HepG2 (cell line): ENCODE measurements around the gene CDK5RAP2. TPM values are rescaled to one million over a fixed set of nuclear protein-coding genes. Genes with fewer than 3 reads are reported as not detected.

Experiments
- ATAC-seq: fragments of 200-7000 bp; cut with Tn5 transposase; 3 replicates; pipeline ENCODE4 v1.9.1; 2020; ENCODE audit warnings: mild to moderate bottlenecking, moderate library complexity
- BruUV-seq: library from RNA; stranded (reverse); fragments of 400-500 nt; replicated peaks from 2 replicates; lab custom pipeline; 2021; lab: Mats Ljungman, UMichigan
- CTCF ChIA-PET: fragments of 300-600 bp; formaldehyde crosslinking; extraction: SDS; loops from one replicate; lab custom pipeline; 2021; ENCODE audit warnings: low total read pairs, inconsistent platforms, low intra/inter-chr PET ratio; lab: Yijun Ruan, JAX
- POLR2A ChIA-PET: fragments of 350-600 bp; sonication (Branson Sonifier 250); formaldehyde crosslinking; loops from one replicate; lab custom pipeline; 2020; ENCODE audit warnings: antibody characterized with exemption, inconsistent platforms; lab: Yijun Ruan, JAX
- DNase-seq: peaks from one replicate; pipeline ENCODE4 v3.0.0-alpha.2; 2015; ENCODE audit warnings: low spot score
- FAIRE-seq: peaks from 3 replicates; lab custom pipeline; 2011; peaks lifted over from hg19 to GRCh38; lab: Jason Lieb, UNC
- H2AFZ ChIP-seq: one replicate; pipeline ENCODE4 v1.6.1; 2011; ENCODE audit warnings: low read length, inconsistent platforms
- H3K27ac ChIP-seq: fragments of 300-600 bp; 3 replicates; pipeline ENCODE4 v1.8.0; 2011; ENCODE audit warnings: mixed run types, mild to moderate bottlenecking, mixed read lengths, low read length, inconsistent platforms; ENCODE audit not compliant: insufficient read depth; ENCODE audit errors: extremely low read length
- H3K27me3 ChIP-seq, 2 experiments: fragments of 200-600 bp in 1 of 2; 2 replicates in 1 of 2; 3 replicates in 1 of 2; pipeline versions ENCODE4 v1.6.0 to v1.8.0; 2011; ENCODE audit warnings: low read length in 2 of 2, mild to moderate bottlenecking in 2 of 2, moderate library complexity in 2 of 2, inconsistent platforms in 1 of 2; ENCODE audit not compliant: insufficient read depth in 2 of 2, control insufficient read depth in 1 of 2
- H3K36me3 ChIP-seq, 2 experiments: fragments of 200-600 bp in 1 of 2; replicated peaks in 1 of 2; 2 replicates in 1 of 2; 3 replicates in 1 of 2; pipeline versions ENCODE4 v1.5.1 to v1.8.0; 2011; ENCODE audit warnings: low read length in 2 of 2, inconsistent platforms in 1 of 2; ENCODE audit not compliant: insufficient read depth in 2 of 2, control insufficient read depth in 1 of 2
- H3K4me1 ChIP-seq: 2 replicates; pipeline ENCODE4 v1.5.1; 2012; ENCODE audit warnings: low read length, inconsistent platforms; ENCODE audit not compliant: insufficient read depth
- H3K4me2 ChIP-seq: 2 replicates; pipeline ENCODE4 v1.6.0; 2011; ENCODE audit warnings: low read depth, low read length, inconsistent platforms
- H3K4me3 ChIP-seq, 3 experiments: fragments of 200-600 bp in 1 of 3; sonication (generic), shearing (Covaris generic) in 1 of 3; replicated peaks in 1 of 3; 2 replicates each; pipeline ENCODE4 v1.5.1; 2011 to 2016; ENCODE audit warnings: low read length in 3 of 3, inconsistent platforms in 2 of 3, low read depth in 2 of 3, mild to moderate bottlenecking in 2 of 3, control low read depth in 1 of 3, mixed read lengths in 1 of 3; ENCODE audit not compliant: insufficient read depth in 1 of 3
- H3K79me2 ChIP-seq: one replicate; pipeline ENCODE4 v1.6.1; 2011; ENCODE audit warnings: low read length, inconsistent platforms; ENCODE audit not compliant: insufficient read depth
- H3K9ac ChIP-seq: 2 replicates; pipeline ENCODE4 v1.6.0; 2011; ENCODE audit warnings: mild to moderate bottlenecking, low read depth, low read length, inconsistent platforms; ENCODE audit not compliant: insufficient read depth
- H3K9me3 ChIP-seq: 2 replicates; pipeline ENCODE4 v1.5.1; 2012; ENCODE audit warnings: mild to moderate bottlenecking, low read length
- H4K20me1 ChIP-seq: 2 replicates; pipeline ENCODE4 v1.6.0; 2011; ENCODE audit warnings: inconsistent platforms, mild to moderate bottlenecking, low read length, moderate library complexity; ENCODE audit not compliant: insufficient read depth
- CHD4 ChIP-seq: fragments of 200-600 bp; sonication (generic); IDR thresholded peaks from 2 replicates; pipeline ENCODE4 v1.7.0; 2017; ENCODE audit warnings: mild to moderate bottlenecking, low read length, borderline replicate concordance
- CREM ChIP-seq, 2 experiments: sonication (generic) in 1 of 2; formaldehyde crosslinking in 1 of 2; IDR thresholded peaks; 2 replicates each; pipeline versions ENCODE4 v1.4.0 to v1.6.1; 2016 to 2020; ENCODE audit warnings: antibody characterized with exemption in 1 of 2, mild to moderate bottlenecking in 1 of 2, missing genetic modification reagents in 1 of 2
- ELF4 ChIP-seq: sonication (generic); formaldehyde crosslinking; IDR thresholded peaks from 2 replicates; pipeline ENCODE4 v1.5.0; 2020; ENCODE audit warnings: missing genetic modification reagents, mild to moderate bottlenecking, moderate library complexity, borderline replicate concordance
- LCORL ChIP-seq, 2 experiments: fragments of 450-650 bp in 1 of 2; sonication (generic) in 1 of 2; formaldehyde crosslinking in 1 of 2; IDR thresholded peaks; 2 replicates each; pipeline versions ENCODE4 v1.5.0 to v1.6.1; 2017 to 2020; ENCODE audit warnings: antibody characterized with exemption in 1 of 2, missing genetic modification reagents in 1 of 2
- MEIS1 ChIP-seq: sonication (generic); formaldehyde crosslinking; IDR thresholded peaks from 2 replicates; pipeline ENCODE4 v1.9.0; 2021; ENCODE audit warnings: mild to moderate bottlenecking, missing genetic modification reagents, moderate library complexity, borderline replicate concordance
- PHB2 ChIP-seq: fragments of 450-650 bp; IDR thresholded peaks from 2 replicates; pipeline ENCODE4 v1.6.1; 2018; ENCODE audit not compliant: partially characterized antibody
- SETDB1 ChIP-seq: sonication (generic); formaldehyde crosslinking; IDR thresholded peaks from 2 replicates; pipeline ENCODE4 v1.5.1; 2020; ENCODE audit warnings: missing genetic modification reagents, mild to moderate bottlenecking, borderline replicate concordance
- SIN3B ChIP-seq: fragments of 150-350 bp; IDR thresholded peaks from 2 replicates; pipeline ENCODE4 v1.6.1; 2014; ENCODE audit warnings: low read length
- ZNF251 ChIP-seq: sonication (generic); formaldehyde crosslinking; IDR thresholded peaks from 2 replicates; pipeline ENCODE4 v1.9.0; 2021; ENCODE audit warnings: mild to moderate bottlenecking, missing genetic modification reagents
- ZNF468 ChIP-seq: sonication (generic); formaldehyde crosslinking; IDR thresholded peaks from 2 replicates; pipeline ENCODE4 v1.8.0; 2022; ENCODE audit warnings: mild to moderate bottlenecking, moderate library complexity, missing genetic modification reagents
- ZSCAN22 ChIP-seq: sonication (generic); formaldehyde crosslinking; IDR thresholded peaks from 2 replicates; pipeline ENCODE4 v1.4.0; 2020; ENCODE audit warnings: mild to moderate bottlenecking, missing genetic modification reagents
- WGBS: methylation state at CpG from one replicate; pipeline ENCODE4 v1.1.6; 2017; ENCODE audit warnings: low lambda C conversion rate; 5-methylcytosine and 5-hydroxymethylcytosine counted together
- in situ Hi-C: cut with HindIII; loops from 2 replicates; pipeline ENCODE4 v1.10.0; 2017; ENCODE audit warnings: low pct_unique_long_range_greater_than_20kb; ENCODE audit not compliant: extremely low pct_ligation_motif_present
- intact Hi-C: fragments of 100-400 bp; cut with micrococcal nuclease; formaldehyde crosslinking; loops from one replicate; pipeline ENCODE4 v1.10.0; 2022; ENCODE audit not compliant: unreplicated experiment
- polyA plus RNA-seq, 8 experiments: library from polyadenylated mRNA; depleted of rRNA in 3 of 8; stranded (reverse) in 7 of 8; unstranded in 1 of 8; fragments of >200 nt; fragmentation: Illumina TruSeq in 4 of 8; extraction: Trizol in 4 of 8; gene quantifications; 2 replicates each; pipeline versions ENCODE4 v1.2.1 to v1.2.3, GENCODE V29; 2011 to 2016; ENCODE audit warnings: low read depth in 4 of 8, missing spikeins in 1 of 8, mixed read lengths in 1 of 8; ENCODE audit not compliant: insufficient read depth in 1 of 8
- total RNA-seq, 5 experiments: library from RNA; depleted of rRNA; stranded (reverse); fragments of >200 nt; fragmentation: Illumina TruSeq; extraction: Trizol; gene quantifications; 2 replicates each; pipeline ENCODE4 v1.2.3, GENCODE V29; 2016; ENCODE audit warnings: low read depth in 1 of 5
- TF ChIP-seq, protein P1 (sequence below): sonication (generic); formaldehyde crosslinking; IDR thresholded peaks from 2 replicates; pipeline ENCODE4 v1.4.0; 2020; ENCODE audit warnings: mild to moderate bottlenecking, missing genetic modification reagents
- TF ChIP-seq, protein P2 (sequence below): sonication (generic); formaldehyde crosslinking; IDR thresholded peaks from 2 replicates; pipeline ENCODE4 v1.4.0; 2020; ENCODE audit warnings: missing genetic modification reagents
- TF ChIP-seq, protein P3 (sequence below): sonication (generic); formaldehyde crosslinking; IDR thresholded peaks from 2 replicates; pipeline ENCODE4 v1.8.1; 2023; ENCODE audit warnings: missing genetic modification reagents, mild to moderate bottlenecking, borderline replicate concordance
- TF ChIP-seq, protein P4 (sequence below): sonication (generic); formaldehyde crosslinking; IDR thresholded peaks from 2 replicates; pipeline ENCODE4 v1.4.0; 2020; ENCODE audit warnings: missing genetic modification reagents

Gene CDK5RAP2
- total and polyA plus RNA-seq, 2 of the 13 experiments (the other 11 are each of a cell fraction or from before 2014, with no cell fraction given) = 31.8 to 42.2 TPM

DNA sequence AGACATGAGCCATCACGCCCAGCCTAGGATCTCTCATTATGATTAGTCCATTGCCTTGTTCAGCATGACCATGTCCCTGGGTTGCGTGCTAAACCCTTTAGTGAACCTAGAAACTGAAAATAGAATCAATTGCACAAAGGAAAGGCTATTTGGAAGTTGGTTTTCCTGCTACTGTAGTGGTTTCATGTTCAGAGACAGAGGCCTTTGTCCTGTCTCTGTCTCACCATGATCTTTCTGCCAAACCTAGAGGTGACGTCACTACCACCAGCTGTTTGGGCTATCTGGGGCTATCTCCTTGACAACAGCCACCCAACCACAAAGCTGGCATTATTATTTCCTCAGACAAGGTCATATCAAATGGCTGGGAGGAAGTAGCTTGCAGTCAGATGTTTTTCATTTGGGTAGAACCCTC, 4.0 kb upstream of the CDK5RAP2 start (continued):
- TF ChIP-seq CREM (IDR thresholded peaks at IDR 0.05) = peak; percentile 34; the same call in 1 of the 2 replicates
- TF ChIP-seq CREM (CRISPR knock-in tag; IDR thresholded peaks at IDR 0.05) = no peak
- no peak for TF ChIP-seq ZNF468

DNA sequence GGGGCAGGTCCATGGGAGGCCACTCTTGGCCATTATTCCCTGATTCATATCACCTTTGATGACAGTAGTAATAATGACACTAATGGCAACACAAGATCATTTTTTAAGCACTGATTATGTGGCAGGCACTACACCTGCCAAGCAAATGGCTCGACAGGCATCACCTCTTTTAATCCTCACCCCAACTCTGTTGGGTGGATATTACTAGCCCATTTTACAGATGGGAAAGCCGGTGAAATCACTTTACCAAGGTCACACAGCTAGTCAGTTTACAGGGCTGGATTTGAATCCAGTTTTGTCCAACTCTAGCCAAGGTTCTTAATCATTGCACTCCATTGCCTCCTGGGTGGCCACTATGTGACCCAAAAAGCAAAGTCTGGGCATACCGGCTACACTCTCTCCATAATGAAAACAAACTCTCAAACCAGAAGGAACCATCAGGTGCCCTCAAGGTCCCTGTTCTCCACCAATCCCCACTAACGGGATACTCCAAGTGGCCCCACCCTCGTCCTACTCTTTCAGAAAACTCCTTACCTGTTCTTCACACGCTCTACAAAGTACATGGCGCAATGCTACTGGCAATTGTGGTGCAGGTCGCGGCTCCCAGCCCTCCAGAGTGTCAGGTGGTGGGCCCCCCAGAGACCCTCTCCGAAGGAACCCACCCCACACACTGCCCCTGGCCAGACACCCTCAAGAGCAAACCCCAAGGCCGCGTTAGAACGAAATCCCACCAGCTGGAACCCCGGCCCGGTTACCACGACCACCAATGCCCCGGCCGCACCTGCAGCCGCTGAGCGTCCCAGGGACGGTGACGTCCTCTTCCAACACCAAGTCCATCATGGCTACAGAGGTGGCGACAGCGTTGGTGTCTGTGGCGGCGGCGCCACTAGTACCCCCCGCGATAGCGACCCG, 572 bp downstream of the CDK5RAP2 start:
- H4K20me1 ChIP-seq = no peaks in the 10 kb centered on the region
- H3K27ac ChIP-seq = peak overlapping the region; percentile 78
- no peaks in the 10 kb centered on the region; a peak in 1 of 5 replicates for H3K27me3 ChIP-seq
- H3K4me1 ChIP-seq = peaks cover 69% of the 10 kb centered on the region
- BruUV-seq = TSS peak; percentile 52
- H3K4me2 ChIP-seq = peak overlapping the region; percentile 94
- H3K9me3 ChIP-seq = no peaks in the 10 kb centered on the region
- ATAC-seq = peak; percentile 66
- intact Hi-C loops = loop anchor here (1.0 kb wide), 1 partner anchor 8 kb away; no protein-coding TSS in a partner anchor
- no peak for FAIRE-seq
- H3K4me3 ChIP-seq = peak overlapping the region; percentile 73 to 89 (median 83)
- ChIA-PET POLR2A (interaction anchor here (0.7 to 1.4 kb wide), 4 partner anchors 8 to 22 kb away, joined by 3 to 17 read pairs (median 3); no protein-coding TSS in a partner anchor), CTCF (no interaction called here)
- H3K79me2 ChIP-seq = peaks cover 58% of the 10 kb centered on the region
- H3K36me3 ChIP-seq = no peaks in the 10 kb centered on the region
- H3K9ac ChIP-seq = peak overlapping the region; percentile 85
- WGBS = 3% methylated on average over 9 of the region's 31 CpGs
- no peak overlapping the region for H2AFZ ChIP-seq
- in situ Hi-C loops = no loop called here
- no peak for DNase-seq
- TF ChIP-seq ZSCAN22 = no peak
- TF ChIP-seq, protein P1, sequence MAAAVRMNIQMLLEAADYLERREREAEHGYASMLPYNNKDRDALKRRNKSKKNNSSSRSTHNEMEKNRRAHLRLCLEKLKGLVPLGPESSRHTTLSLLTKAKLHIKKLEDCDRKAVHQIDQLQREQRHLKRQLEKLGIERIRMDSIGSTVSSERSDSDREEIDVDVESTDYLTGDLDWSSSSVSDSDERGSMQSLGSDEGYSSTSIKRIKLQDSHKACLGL (CRISPR knock-in tag) = peak; percentile 36; the same call in 1 of the 2 replicates
- TF ChIP-seq SIN3B = no peak
- TF ChIP-seq ZNF251 (CRISPR knock-in tag) = no peak
- TF ChIP-seq ELF4 = no peak; the same call in 1 of the 2 replicates
- TF ChIP-seq PHB2 = no peak
- no peak for TF ChIP-seq LCORL (IDR thresholded peaks at IDR 0.05)
- 0 out of 2 replicates have a peak, but pooled peaks have one; percentile 32 for TF ChIP-seq LCORL (CRISPR knock-in tag; IDR thresholded peaks at IDR 0.05)
- TF ChIP-seq, protein P2, sequence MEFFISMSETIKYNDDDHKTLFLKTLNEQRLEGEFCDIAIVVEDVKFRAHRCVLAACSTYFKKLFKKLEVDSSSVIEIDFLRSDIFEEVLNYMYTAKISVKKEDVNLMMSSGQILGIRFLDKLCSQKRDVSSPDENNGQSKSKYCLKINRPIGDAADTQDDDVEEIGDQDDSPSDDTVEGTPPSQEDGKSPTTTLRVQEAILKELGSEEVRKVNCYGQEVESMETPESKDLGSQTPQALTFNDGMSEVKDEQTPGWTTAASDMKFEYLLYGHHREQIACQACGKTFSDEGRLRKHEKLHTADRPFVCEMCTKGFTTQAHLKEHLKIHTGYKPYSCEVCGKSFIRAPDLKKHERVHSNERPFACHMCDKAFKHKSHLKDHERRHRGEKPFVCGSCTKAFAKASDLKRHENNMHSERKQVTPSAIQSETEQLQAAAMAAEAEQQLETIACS (CRISPR knock-in tag) = no peak
- no peak for TF ChIP-seq SETDB1 (CRISPR knock-in tag)
- peak; percentile 72; the same call in 1 of the 2 replicates for TF ChIP-seq CHD4
- TF ChIP-seq, protein P3, sequence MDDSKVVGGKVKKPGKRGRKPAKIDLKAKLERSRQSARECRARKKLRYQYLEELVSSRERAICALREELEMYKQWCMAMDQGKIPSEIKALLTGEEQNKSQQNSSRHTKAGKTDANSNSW (CRISPR knock-in tag) = no peak
- TF ChIP-seq MEIS1 (CRISPR knock-in tag) = peak; percentile 67; the same call in 1 of the 2 replicates
- TF ChIP-seq, protein P4, sequence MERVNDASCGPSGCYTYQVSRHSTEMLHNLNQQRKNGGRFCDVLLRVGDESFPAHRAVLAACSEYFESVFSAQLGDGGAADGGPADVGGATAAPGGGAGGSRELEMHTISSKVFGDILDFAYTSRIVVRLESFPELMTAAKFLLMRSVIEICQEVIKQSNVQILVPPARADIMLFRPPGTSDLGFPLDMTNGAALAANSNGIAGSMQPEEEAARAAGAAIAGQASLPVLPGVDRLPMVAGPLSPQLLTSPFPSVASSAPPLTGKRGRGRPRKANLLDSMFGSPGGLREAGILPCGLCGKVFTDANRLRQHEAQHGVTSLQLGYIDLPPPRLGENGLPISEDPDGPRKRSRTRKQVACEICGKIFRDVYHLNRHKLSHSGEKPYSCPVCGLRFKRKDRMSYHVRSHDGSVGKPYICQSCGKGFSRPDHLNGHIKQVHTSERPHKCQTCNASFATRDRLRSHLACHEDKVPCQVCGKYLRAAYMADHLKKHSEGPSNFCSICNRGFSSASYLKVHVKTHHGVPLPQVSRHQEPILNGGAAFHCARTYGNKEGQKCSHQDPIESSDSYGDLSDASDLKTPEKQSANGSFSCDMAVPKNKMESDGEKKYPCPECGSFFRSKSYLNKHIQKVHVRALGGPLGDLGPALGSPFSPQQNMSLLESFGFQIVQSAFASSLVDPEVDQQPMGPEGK (CRISPR knock-in tag) = 0 out of 2 replicates have a peak, but pooled peaks have one; percentile 30
